Ishikawa (cell line): ENCODE results near the gene NAPB.

Source experiments
- CEBPB ChIP-seq: IDR thresholded peaks from 2 replicates; pipeline ENCODE4 v1.6.1; 2012
- CREB1 ChIP-seq: IDR thresholded peaks from 2 replicates; pipeline ENCODE4 v1.6.1; 2012; ENCODE audit warnings: low read depth
- EGR1 ChIP-seq: IDR thresholded peaks from 2 replicates; pipeline ENCODE4 v1.6.1; 2012
- EP300 ChIP-seq: IDR thresholded peaks from 2 replicates; pipeline ENCODE4 v1.6.1; 2012; ENCODE audit warnings: borderline replicate concordance
- FOXM1 ChIP-seq: IDR thresholded peaks from 2 replicates; pipeline ENCODE4 v1.6.1; 2012; ENCODE audit warnings: low read depth, borderline replicate concordance
- MAX ChIP-seq: IDR thresholded peaks from 2 replicates; pipeline ENCODE4 v1.6.1; 2012
- NFIC ChIP-seq: IDR thresholded peaks from 2 replicates; pipeline ENCODE4 v1.6.1; 2012
- RAD21 ChIP-seq: IDR thresholded peaks from 2 replicates; pipeline ENCODE4 v1.6.1; 2012; ENCODE audit warnings: low read depth
- REST ChIP-seq: IDR thresholded peaks from 2 replicates; pipeline ENCODE4 v1.6.1; 2012; ENCODE audit warnings: low read depth, mild to moderate bottlenecking
- TAF1 ChIP-seq: IDR thresholded peaks from 2 replicates; pipeline ENCODE4 v1.6.1; 2012; ENCODE audit warnings: low read depth, mild to moderate bottlenecking
- TCF12 ChIP-seq: IDR thresholded peaks from 2 replicates; pipeline ENCODE4 v1.6.1; 2012; ENCODE audit warnings: low read depth
- TEAD4 ChIP-seq: IDR thresholded peaks from 2 replicates; pipeline ENCODE4 v1.6.1; 2012
- USF1 ChIP-seq: IDR thresholded peaks from 2 replicates; pipeline ENCODE4 v1.6.1; 2012
- YY1 ChIP-seq: IDR thresholded peaks from 2 replicates; pipeline ENCODE4 v1.6.1; 2012; ENCODE audit warnings: low read depth
- ZBTB7A ChIP-seq: IDR thresholded peaks from 2 replicates; pipeline ENCODE4 v1.6.1; 2012; ENCODE audit warnings: low read depth

Gene NAPB

GRCh38 chr20:23452776-23453175 is 31.5 kb upstream of the NAPB start, which contains the start of gene CST11:
TSS of gene CST11 (minus strand) at chr20:23452876. CDS start at chr20:23452811, 65 bp downstream.
- no peak for TF ChIP-seq REST

GRCh38 chr20:23451956-23452487 is 30.7 kb upstream of the NAPB start:
- TF ChIP-seq REST: no peak
- TF ChIP-seq TCF12: no peak
- no peak for TF ChIP-seq EP300
- TF ChIP-seq RAD21: no peak
- TF ChIP-seq CREB1: no peak
- TF ChIP-seq CEBPB: no peak

- TF ChIP-seq REST: no peak
- TF ChIP-seq USF1: no peak
- TF ChIP-seq CREB1: no peak
- TF ChIP-seq CEBPB: no peak
- no peak for TF ChIP-seq ZBTB7A
- TF ChIP-seq TAF1: no peak
- TF ChIP-seq FOXM1: no peak
- no peak for TF ChIP-seq TCF12
Observed at GRCh38 chr20:23450877-23451276, 29.6 kb upstream of the NAPB start.

GRCh38 chr20:23449421-23449820 is 28.1 kb upstream of the NAPB start:
- no peak for TF ChIP-seq TEAD4
- TF ChIP-seq MAX: no peak
- TF ChIP-seq NFIC: no peak
- TF ChIP-seq EP300: no peak
- TF ChIP-seq TCF12: no peak
- no peak for TF ChIP-seq FOXM1
- no peak for TF ChIP-seq CEBPB
- TF ChIP-seq YY1: no peak
- no peak for TF ChIP-seq TAF1
- TF ChIP-seq RAD21: no peak
- no peak for TF ChIP-seq CREB1
- no peak for TF ChIP-seq USF1
- TF ChIP-seq REST: no peak
- TF ChIP-seq EGR1: no peak
- TF ChIP-seq ZBTB7A: no peak
